Measurements from ENCODE around the gene HECTD4. TPM values are rescaled to one million over a fixed set of nuclear protein-coding genes. Genes with fewer than 3 reads are reported as not detected.

Gene HECTD4
- total RNA-seq, 2 donors from 2014 or later, result 50.6 to 73.4 TPM

DNA sequence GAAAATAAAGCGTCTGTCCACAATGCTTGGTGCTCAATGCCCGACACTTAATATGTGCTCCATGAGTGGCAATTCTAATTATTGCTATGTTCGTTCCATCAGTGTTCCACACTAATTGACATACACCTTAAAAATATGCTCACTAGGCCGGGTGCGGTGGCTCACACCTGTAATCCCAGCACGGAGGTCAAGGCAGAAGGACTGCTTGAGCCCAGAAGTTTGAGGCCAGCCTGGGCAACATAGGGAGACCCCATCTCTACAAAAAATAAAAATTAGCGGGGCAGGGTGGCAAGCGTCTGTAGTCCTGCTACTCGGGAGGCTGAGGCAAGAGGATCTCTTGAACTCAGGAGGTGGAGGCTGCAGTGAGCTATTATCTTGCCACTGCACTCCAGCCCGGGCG lies 635 bp upstream of the HECTD4 start:
- intact Hi-C loops (cut with DNase I), result loop anchor here (5.0 kb wide), 1 partner anchor 186 kb away; no protein-coding TSS in a partner anchor
- H3K4me3 ChIP-seq, result peak overlapping the region; percentile 95
- H3K27me3 ChIP-seq (replicated peaks; ENCODE audit: insufficient read depth), result no peaks in the 10 kb centered on the region
- TF ChIP-seq POLR2A (IDR thresholded peaks at IDR 0.05) (no peak), POLR2AphosphoS5 (IDR thresholded peaks at IDR 0.05) (no peak), CTCF (IDR thresholded peaks at IDR 0.05) (no peak)
- 93% methylated on average over 11 of the region's 11 CpGs for WGBS
- H3K9me3 ChIP-seq, result no peaks in the 10 kb centered on the region
- H3K36me3 ChIP-seq, result no peaks in the 10 kb centered on the region
- H3K4me1 ChIP-seq (replicated peaks), result no peaks in the 10 kb centered on the region
- DNase-seq (ENCODE audit: low spot score), result no peak
- peak overlapping the region; percentile 75 to 85 for H3K27ac ChIP-seq

DNA sequence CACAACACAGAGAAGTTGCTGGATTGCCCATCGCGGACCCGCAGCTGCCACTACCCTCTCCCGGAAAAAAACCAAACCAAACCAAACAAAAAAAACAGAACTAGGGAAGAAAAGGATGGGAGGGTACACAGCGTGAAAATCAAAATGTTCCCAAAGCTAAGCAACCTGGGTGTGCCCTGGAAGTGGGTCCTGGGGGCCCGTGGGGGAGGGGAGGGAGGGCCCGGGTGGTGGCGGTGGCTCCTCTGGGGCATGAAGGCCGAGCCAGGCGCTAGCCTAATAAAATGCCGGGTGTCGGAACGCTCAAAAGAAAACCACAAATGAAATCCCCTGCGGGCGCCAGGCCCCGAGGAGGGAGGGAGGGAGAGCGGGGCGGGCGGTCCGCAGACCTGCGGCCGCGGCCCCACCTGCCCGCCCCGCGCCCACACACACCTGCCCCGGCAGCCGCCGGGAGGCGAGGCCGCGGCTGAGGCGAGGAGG lies 787 bp downstream of the HECTD4 start:
- Histone ChIP-seq H3K4me3 (peak overlapping the region; percentile 95), H3K27me3 (replicated peaks; ENCODE audit: insufficient read depth) (no peaks in the 10 kb centered on the region), H3K36me3 (no peaks in the 10 kb centered on the region), H3K9me3 (no peaks in the 10 kb centered on the region), H3K27ac (peak overlapping the region; percentile 75 to 85), H3K4me1 (replicated peaks) (no peaks in the 10 kb centered on the region)
- DNase-seq (ENCODE audit: low spot score), result peak; percentile 20
- TF ChIP-seq CTCF (IDR thresholded peaks at IDR 0.05) (no peak), POLR2AphosphoS5 (IDR thresholded peaks at IDR 0.05) (no peak), POLR2A (IDR thresholded peaks at IDR 0.05) (no peak)
- intact Hi-C loops (cut with DNase I), result loop anchor here (5.0 kb wide), 1 partner anchor 184 kb away; no protein-coding TSS in a partner anchor
- WGBS, result under 1% methylated on average over 14 of the region's 33 CpGs

GRCh38 chr12:112380663-112381405 lies 1.4 kb downstream of the HECTD4 start:
- no peak for DNase-seq (ENCODE audit: low spot score)
- TF ChIP-seq CTCF (IDR thresholded peaks at IDR 0.05) (no peak), POLR2A (IDR thresholded peaks at IDR 0.05) (no peak), POLR2AphosphoS5 (IDR thresholded peaks at IDR 0.05) (no peak)
- Histone ChIP-seq H3K4me1 (replicated peaks) (no peaks in the 10 kb centered on the region), H3K36me3 (no peaks in the 10 kb centered on the region), H3K9me3 (no peaks in the 10 kb centered on the region), H3K27ac (peak overlapping the region; percentile 75 to 85), H3K4me3 (peak overlapping the region; percentile 95), H3K27me3 (replicated peaks; ENCODE audit: insufficient read depth) (no peaks in the 10 kb centered on the region)
- intact Hi-C loops (cut with DNase I), result loop anchor here (5.0 kb wide), 1 partner anchor 184 kb away; no protein-coding TSS in a partner anchor
- WGBS, result 26% methylated on average over 28 of the region's 34 CpGs

DNA sequence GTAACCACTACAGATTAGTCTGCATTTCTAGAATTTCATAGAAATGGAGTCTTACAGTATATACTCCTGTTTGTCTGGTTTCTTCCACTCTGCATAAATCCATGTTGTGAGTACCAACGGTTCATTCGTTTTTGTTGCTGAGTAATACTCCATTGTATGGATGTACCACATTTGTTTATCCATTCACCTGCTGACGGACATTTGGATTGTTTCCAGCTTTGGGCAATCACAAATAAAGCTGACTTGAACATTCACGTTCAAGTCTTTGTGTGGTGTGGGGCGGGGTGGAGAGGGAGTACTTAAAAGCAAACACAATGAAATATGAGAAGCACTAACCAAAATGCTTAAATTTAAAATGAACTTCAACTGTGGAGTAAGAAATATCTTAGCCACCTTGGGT lies 7.1 kb downstream of the HECTD4 start:
- H3K27me3 ChIP-seq (replicated peaks; ENCODE audit: insufficient read depth), result no peaks in the 10 kb centered on the region
- 45% methylated on average over 5 of the region's 5 CpGs for WGBS
- intact Hi-C loops (cut with DNase I), result no loop called here
- TF ChIP-seq CTCF (IDR thresholded peaks at IDR 0.05), result no peak
- TF ChIP-seq POLR2AphosphoS5 (IDR thresholded peaks at IDR 0.05), result peak; percentile 35
- no peak for TF ChIP-seq POLR2A (IDR thresholded peaks at IDR 0.05)
- no peak overlapping the region for H3K4me3 ChIP-seq
- no peaks in the 10 kb centered on the region for H3K36me3 ChIP-seq
- no peak for DNase-seq (ENCODE audit: low spot score)
- H3K27ac ChIP-seq, result no peak overlapping the region
- H3K4me1 ChIP-seq (replicated peaks), result no peaks in the 10 kb centered on the region
- no peaks in the 10 kb centered on the region for H3K9me3 ChIP-seq
